Measurements from ENCODE around the gene CCDC112.
A peak's percentile ranks its signal among the peaks of the same experiment; 100 is the strongest.
"Not testable (repeated sequence)": the region's sequence is repeated elsewhere in the genome, so short reads cannot be mapped to it uniquely, and the experiment has no call there.

The CCDC112 gene

GRCh38 chr5:115329475-115329874, 33.0 kb upstream of the CCDC112 start:
- Histone ChIP-seq H2BK120ac (ENCODE audit: low read depth, low read length) (no peak overlapping the region), H3K4me2 (ENCODE audit: insufficient read depth, low read length, poor library complexity, severe bottlenecking) (no peak overlapping the region), H2AK5ac (ENCODE audit: low read depth, low read length) (no peak overlapping the region), H3K9me3 (replicated peaks in 1 of 2; ENCODE audit: control insufficient read depth in 2 of 2, insufficient read depth in 1 of 2, low read depth in 1 of 2, low read length in 2 of 2) (no peaks in the 10 kb centered on the region), H3K18ac (ENCODE audit: low read length) (no peak overlapping the region), H3K27me3 (ENCODE audit: control insufficient read depth in 3 of 3, insufficient read depth in 3 of 3, low read depth in 1 of 3, low read length in 3 of 3) (peaks cover 0 to 4% (median 0%) of the 10 kb centered on the region in 3 experiments), H3K36me3 (replicated peaks in 1 of 2; ENCODE audit: control insufficient read depth in 2 of 2, insufficient read depth in 2 of 2, low read length in 2 of 2) (no peaks in the 10 kb centered on the region), H3K14ac (ENCODE audit: low read length) (no peak overlapping the region), H2BK15ac (ENCODE audit: low read length) (no peak overlapping the region), H3K4me3 (ENCODE audit: low read length in 2 of 2) (no peak overlapping the region), H2AFZ (ENCODE audit: low read length) (peak overlapping the region; percentile 82), H2BK12ac (ENCODE audit: low read length) (no peak overlapping the region), H2BK5ac (ENCODE audit: low read length) (no peak overlapping the region), H3K27ac (replicated peaks; ENCODE audit: low read length) (no peak overlapping the region), H3K23ac (ENCODE audit: low read depth, low read length, poor library complexity) (no peak overlapping the region), H3K4ac (ENCODE audit: low read length) (no peak overlapping the region), H3K4me1 (ENCODE audit: control insufficient read depth in 2 of 2, insufficient read depth in 1 of 2, low read depth in 1 of 2, low read length in 2 of 2) (peaks cover 2 to 3% of the 10 kb centered on the region in 2 donors), H3K9ac (ENCODE audit: low read depth, low read length, poor library complexity) (no peak overlapping the region), H3K79me1 (ENCODE audit: low read depth, low read length) (no peaks in the 10 kb centered on the region), H4K91ac (ENCODE audit: low read depth, low read length, poor library complexity) (no peak overlapping the region), H4K8ac (ENCODE audit: low read depth, low read length) (no peak overlapping the region)
- no peak for DNase-seq (ENCODE audit: low spot score)
- no CpG with 5 or more reads among the region's 8 CpGs for WGBS, 2 donors (ENCODE audit: extremely low coverage in 2 of 2, insufficient read length in 2 of 2, insufficient replicate concordance in 1 of 2)

DNA sequence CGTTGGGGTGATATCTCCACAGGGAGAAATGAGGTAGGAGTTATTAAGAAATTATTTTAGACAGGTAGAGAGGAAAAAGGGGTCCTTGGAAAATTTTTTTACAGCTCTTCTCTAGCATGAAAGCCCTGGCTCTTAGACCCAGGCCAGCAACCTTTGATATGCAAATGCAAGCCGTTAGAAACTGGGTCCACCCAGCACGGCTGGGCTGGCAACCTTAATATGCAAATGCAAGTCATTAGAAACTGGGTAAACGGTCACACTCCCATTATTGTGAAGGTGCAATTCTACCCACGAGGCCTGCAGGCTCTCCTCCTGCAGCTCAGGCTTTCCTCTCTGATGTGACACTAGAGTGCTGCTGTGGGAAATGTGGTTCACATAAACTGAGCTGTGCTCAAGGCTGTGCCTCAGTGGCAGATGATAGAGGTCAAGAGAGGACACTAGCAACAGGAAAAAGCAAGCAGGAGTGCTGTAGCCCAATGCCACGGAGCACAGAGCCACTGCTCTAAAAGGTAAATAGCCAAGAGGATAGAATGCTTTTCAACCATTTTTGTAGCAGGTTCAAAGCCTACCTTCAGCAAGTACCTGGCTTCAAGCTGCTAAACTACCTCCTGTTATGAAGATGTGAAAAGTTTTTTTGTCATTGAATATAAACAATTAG, 32.3 kb upstream of the CCDC112 start:
- not testable (repeated sequence) for H3K9me3 ChIP-seq (replicated peaks in 1 of 2; ENCODE audit: control insufficient read depth in 2 of 2, insufficient read depth in 1 of 2, low read depth in 1 of 2, low read length in 2 of 2); H2BK15ac ChIP-seq (ENCODE audit: low read length); H4K91ac ChIP-seq (ENCODE audit: low read depth, low read length, poor library complexity); H3K27me3 ChIP-seq (ENCODE audit: control insufficient read depth in 3 of 3, insufficient read depth in 3 of 3, low read depth in 1 of 3, low read length in 3 of 3); H2BK12ac ChIP-seq (ENCODE audit: low read length); H4K8ac ChIP-seq (ENCODE audit: low read depth, low read length); H3K27ac ChIP-seq (replicated peaks; ENCODE audit: low read length); H3K79me1 ChIP-seq (ENCODE audit: low read depth, low read length); H3K18ac ChIP-seq (ENCODE audit: low read length); H3K4me2 ChIP-seq (ENCODE audit: insufficient read depth, low read length, poor library complexity, severe bottlenecking); H3K4me1 ChIP-seq (ENCODE audit: control insufficient read depth in 2 of 2, insufficient read depth in 1 of 2, low read depth in 1 of 2, low read length in 2 of 2); H3K23ac ChIP-seq (ENCODE audit: low read depth, low read length, poor library complexity); H3K9ac ChIP-seq (ENCODE audit: low read depth, low read length, poor library complexity); H2BK120ac ChIP-seq (ENCODE audit: low read depth, low read length); H3K4ac ChIP-seq (ENCODE audit: low read length); H2BK5ac ChIP-seq (ENCODE audit: low read length); H3K4me3 ChIP-seq (ENCODE audit: low read length in 2 of 2); H3K36me3 ChIP-seq (replicated peaks in 1 of 2; ENCODE audit: control insufficient read depth in 2 of 2, insufficient read depth in 2 of 2, low read length in 2 of 2); DNase-seq (ENCODE audit: low spot score); H2AK5ac ChIP-seq (ENCODE audit: low read depth, low read length); H3K14ac ChIP-seq (ENCODE audit: low read length)
- no CpG with 5 or more reads among the region's 6 CpGs for WGBS, 2 donors (ENCODE audit: extremely low coverage in 2 of 2, insufficient read length in 2 of 2, insufficient replicate concordance in 1 of 2)
- H2AFZ ChIP-seq (ENCODE audit: low read length): peak overlapping the region; percentile 24

GRCh38 chr5:115325296-115325959, 29.0 kb upstream of the CCDC112 start:
- peaks cover 0 to 2% of the 10 kb centered on the region in 2 donors for H3K4me1 ChIP-seq (ENCODE audit: control insufficient read depth in 2 of 2, insufficient read depth in 1 of 2, low read depth in 1 of 2, low read length in 2 of 2)
- H3K27me3 ChIP-seq (ENCODE audit: control insufficient read depth in 3 of 3, insufficient read depth in 3 of 3, low read depth in 1 of 3, low read length in 3 of 3): peaks cover 0 to 4% (median 0%) of the 10 kb centered on the region in 3 experiments

DNA sequence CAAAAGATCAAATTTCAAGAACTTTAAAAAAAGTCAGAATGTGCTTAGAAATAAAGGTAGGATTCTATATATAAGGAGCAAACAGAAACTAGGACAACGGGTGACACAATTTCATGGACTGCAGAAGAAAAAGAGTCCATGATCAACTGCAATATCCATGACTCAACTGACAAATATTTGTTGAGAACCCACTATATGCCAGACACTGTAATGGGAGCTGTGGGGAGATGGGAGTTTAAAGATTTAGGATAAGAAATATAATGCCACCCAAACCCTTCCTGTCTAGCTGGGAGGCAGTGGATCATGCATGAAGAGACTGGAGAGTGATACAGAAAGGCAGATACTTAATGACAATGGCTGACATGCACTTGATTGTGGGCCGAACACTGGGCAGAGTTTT, 27.6 kb upstream of the CCDC112 start:
- Histone ChIP-seq H3K4ac (ENCODE audit: low read length) (no peak overlapping the region), H3K79me1 (ENCODE audit: low read depth, low read length) (no peaks in the 10 kb centered on the region), H3K4me1 (ENCODE audit: control insufficient read depth in 2 of 2, insufficient read depth in 1 of 2, low read depth in 1 of 2, low read length in 2 of 2) (no peaks in the 10 kb centered on the region), H3K27ac (replicated peaks; ENCODE audit: low read length) (no peak overlapping the region), H3K23ac (ENCODE audit: low read depth, low read length, poor library complexity) (no peak overlapping the region), H3K9ac (ENCODE audit: low read depth, low read length, poor library complexity) (no peak overlapping the region), H2AFZ (ENCODE audit: low read length) (no peak overlapping the region), H3K18ac (ENCODE audit: low read length) (no peak overlapping the region), H3K36me3 (replicated peaks in 1 of 2; ENCODE audit: control insufficient read depth in 2 of 2, insufficient read depth in 2 of 2, low read length in 2 of 2) (no peaks in the 10 kb centered on the region), H2BK5ac (ENCODE audit: low read length) (no peak overlapping the region), H4K91ac (ENCODE audit: low read depth, low read length, poor library complexity) (no peak overlapping the region), H3K4me3 (ENCODE audit: low read length in 2 of 2) (no peak overlapping the region), H3K14ac (ENCODE audit: low read length) (no peak overlapping the region), H3K9me3 (replicated peaks in 1 of 2; ENCODE audit: control insufficient read depth in 2 of 2, insufficient read depth in 1 of 2, low read depth in 1 of 2, low read length in 2 of 2) (no peaks in the 10 kb centered on the region), H2AK5ac (ENCODE audit: low read depth, low read length) (no peak overlapping the region), H2BK15ac (ENCODE audit: low read length) (no peak overlapping the region), H4K8ac (ENCODE audit: low read depth, low read length) (no peak overlapping the region), H3K4me2 (ENCODE audit: insufficient read depth, low read length, poor library complexity, severe bottlenecking) (no peak overlapping the region), H3K27me3 (ENCODE audit: control insufficient read depth in 3 of 3, insufficient read depth in 3 of 3, low read depth in 1 of 3, low read length in 3 of 3) (peaks cover 0 to 4% (median 0%) of the 10 kb centered on the region in 3 experiments), H2BK12ac (ENCODE audit: low read length) (no peak overlapping the region), H2BK120ac (ENCODE audit: low read depth, low read length) (no peak overlapping the region)
- WGBS, 2 donors (ENCODE audit: extremely low coverage in 2 of 2, insufficient read length in 2 of 2, insufficient replicate concordance in 1 of 2): no CpG with 5 or more reads among the region's 2 CpGs
- no peak for DNase-seq (ENCODE audit: low spot score)

More at GRCh38 chr5:115325296-115325959, 29.0 kb upstream of the CCDC112 start:
- Histone ChIP-seq H4K8ac (ENCODE audit: low read depth, low read length) (no peak overlapping the region), H3K9me3 (replicated peaks in 1 of 2; ENCODE audit: control insufficient read depth in 2 of 2, insufficient read depth in 1 of 2, low read depth in 1 of 2, low read length in 2 of 2) (no peaks in the 10 kb centered on the region), H3K27ac (replicated peaks; ENCODE audit: low read length) (no peak overlapping the region), H3K14ac (ENCODE audit: low read length) (no peak overlapping the region), H2AK5ac (ENCODE audit: low read depth, low read length) (no peak overlapping the region), H4K91ac (ENCODE audit: low read depth, low read length, poor library complexity) (no peak overlapping the region), H3K79me1 (ENCODE audit: low read depth, low read length) (no peaks in the 10 kb centered on the region), H3K18ac (ENCODE audit: low read length) (no peak overlapping the region), H3K36me3 (replicated peaks in 1 of 2; ENCODE audit: control insufficient read depth in 2 of 2, insufficient read depth in 2 of 2, low read length in 2 of 2) (no peaks in the 10 kb centered on the region), H2AFZ (ENCODE audit: low read length) (no peak overlapping the region), H2BK5ac (ENCODE audit: low read length) (no peak overlapping the region), H3K23ac (ENCODE audit: low read depth, low read length, poor library complexity) (no peak overlapping the region), H3K9ac (ENCODE audit: low read depth, low read length, poor library complexity) (no peak overlapping the region), H2BK12ac (ENCODE audit: low read length) (no peak overlapping the region), H3K4me3 (ENCODE audit: low read length in 2 of 2) (no peak overlapping the region), H2BK120ac (ENCODE audit: low read depth, low read length) (no peak overlapping the region), H2BK15ac (ENCODE audit: low read length) (no peak overlapping the region), H3K4me2 (ENCODE audit: insufficient read depth, low read length, poor library complexity, severe bottlenecking) (no peak overlapping the region), H3K4ac (ENCODE audit: low read length) (no peak overlapping the region)
- no peak for DNase-seq (ENCODE audit: low spot score)
- no CpG with 5 or more reads among the region's 3 CpGs for WGBS, 2 donors (ENCODE audit: extremely low coverage in 2 of 2, insufficient read length in 2 of 2, insufficient replicate concordance in 1 of 2)
